NCI-H2029 treated with DMSO at 0.1 percent for 48 hours (cell line): Measurements from ENCODE around the gene INAVA.
"Not testable (repeated sequence)": the region's sequence is repeated elsewhere in the genome, so short reads cannot be mapped to it uniquely, and the experiment has no call there.

Experiments used
- DNase-seq: peaks from one replicate; lab custom pipeline; 2025; lab: John Stamatoyannopoulos, UW

INAVA gene

DNA sequence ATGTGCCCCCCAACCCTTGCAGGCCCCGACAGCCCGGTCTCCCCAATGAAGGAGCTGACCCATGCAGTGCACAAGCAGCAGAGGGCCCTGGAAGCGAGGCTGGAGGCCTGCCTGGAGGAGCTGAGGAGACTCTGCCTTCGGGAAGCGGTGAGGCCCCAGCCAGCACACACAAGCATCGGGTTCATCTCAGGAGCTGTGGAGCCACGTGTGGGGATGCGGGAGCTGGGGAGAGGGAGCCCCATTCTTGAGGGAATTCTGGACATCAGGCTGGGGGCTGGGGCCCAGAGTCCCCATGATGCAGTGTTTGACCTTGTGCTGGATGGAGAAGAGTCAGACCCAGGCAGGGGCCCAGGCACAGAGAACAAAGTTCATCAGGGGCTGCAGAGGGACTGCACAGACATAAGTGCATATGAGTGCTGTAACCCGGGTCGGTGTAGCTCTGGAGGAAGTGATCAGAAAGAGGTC, 4.8 kb downstream of the INAVA start:
- DNase-seq = no peak

DNA sequence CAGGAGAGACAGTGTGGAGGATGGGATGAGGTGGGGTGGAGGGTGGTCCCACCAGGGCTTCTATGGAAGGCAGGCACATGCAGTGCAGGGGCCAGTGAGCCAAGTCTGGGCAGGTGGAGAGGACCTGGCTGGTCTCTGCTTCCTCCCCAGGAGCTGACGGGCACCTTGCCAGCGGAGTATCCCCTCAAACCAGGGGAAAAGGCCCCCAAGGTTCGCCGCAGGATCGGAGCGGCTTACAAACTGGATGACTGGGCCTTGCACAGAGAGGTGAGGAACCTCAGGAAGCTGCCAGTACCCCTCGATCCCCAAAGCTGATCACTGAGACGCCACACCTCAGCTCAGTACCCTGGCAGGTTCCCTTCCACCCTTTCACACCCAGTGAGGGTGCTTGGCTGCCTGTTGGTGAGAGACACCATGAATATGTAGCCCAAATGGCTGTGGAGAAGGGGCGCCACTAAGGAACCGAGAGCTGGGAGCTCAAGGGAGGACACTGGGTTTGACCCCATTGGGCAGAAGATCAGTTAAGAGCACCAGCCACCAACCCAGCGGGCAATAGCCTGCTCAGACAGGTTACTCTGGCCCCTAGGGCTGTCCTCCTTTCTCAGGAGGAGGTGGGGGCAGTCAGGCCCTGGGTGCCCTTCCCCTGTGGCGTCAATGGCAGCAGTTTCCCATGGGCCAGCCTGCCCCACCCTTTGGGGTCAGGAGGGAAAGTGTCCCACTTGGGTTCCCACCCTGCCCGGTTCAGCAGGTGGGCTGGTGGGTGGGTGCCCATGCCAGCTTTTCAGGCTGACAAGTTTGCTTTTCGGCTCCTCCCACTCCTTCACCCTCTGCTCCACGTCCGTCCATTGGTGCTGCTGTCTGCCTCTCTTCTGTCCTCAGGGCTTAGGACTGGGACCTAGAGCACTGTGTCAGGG, 5.5 kb downstream of the INAVA start:
- DNase-seq = no peak

DNA sequence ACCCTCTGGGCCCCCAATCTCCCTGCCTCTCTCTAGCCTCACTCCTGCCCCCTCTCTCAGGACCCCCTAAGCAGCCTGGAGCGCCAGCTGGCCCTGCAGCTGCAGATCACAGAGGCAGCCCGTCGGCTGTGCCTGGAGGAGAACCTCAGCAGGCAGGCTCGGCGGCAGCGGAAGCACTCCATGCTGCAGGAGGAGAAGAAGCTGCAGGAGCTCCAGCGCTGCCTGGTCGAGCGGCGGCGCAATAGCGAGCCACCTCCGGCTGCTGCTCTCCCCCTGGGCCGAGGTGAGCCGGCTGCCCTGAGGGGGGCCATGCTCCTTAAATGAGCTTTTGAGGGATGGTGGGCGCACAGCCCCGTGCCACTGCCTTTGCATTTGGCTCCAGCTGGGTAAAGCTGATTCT, 6.2 kb downstream of the INAVA start:
- DNase-seq = no peak

DNA sequence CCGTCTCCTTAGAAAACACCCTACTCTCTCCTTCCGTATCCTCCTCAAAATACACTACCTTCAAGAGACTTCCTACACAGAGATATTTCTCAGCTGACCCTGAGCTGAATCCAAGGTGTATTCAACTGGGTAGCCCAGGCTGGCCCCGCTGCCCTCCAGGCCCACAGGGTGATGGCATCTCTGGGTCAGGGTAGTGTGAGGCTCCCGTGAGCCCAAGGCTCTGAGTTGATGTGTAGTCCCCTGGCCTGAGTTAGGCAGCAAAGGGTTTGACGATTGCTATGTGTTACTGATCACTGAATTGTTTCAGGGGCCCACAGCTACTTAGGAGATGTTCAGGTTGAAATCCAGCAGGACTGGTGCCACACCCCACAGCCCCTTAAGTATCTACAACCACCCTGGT, 6.7 kb downstream of the INAVA start:
- DNase-seq = no peak

DNA sequence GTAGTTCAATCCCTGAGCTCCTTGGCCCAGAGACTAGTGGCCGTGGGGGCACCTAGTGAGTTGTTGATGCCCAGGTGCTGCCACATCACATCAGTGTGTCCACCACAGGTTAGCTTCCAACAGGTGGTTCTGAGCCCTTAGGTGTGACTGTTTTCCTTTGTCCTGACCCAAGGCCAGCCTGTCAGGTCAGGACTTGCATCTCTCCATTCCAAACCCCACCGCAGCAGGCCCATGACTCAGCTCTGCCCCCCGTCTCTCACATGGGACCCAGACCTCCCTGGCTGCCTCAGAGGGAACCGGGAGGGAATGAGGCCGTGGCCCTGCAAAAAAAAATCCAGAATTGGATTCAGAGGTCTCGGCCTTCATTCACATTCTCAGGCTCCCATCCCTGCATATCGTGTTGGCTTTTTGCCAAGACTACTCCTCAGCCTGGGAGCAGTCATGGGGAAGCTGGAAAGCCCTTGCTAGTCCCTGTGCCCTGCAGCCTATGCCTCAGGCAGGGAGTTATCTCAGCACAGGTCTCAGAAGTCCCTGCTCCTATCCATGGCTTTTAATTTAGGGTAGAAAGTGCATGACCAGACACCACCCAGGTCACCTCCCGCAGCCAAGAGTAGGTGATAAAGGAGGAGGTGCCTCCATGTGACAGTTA, 7.2 kb downstream of the INAVA start:
- no peak for DNase-seq

DNA sequence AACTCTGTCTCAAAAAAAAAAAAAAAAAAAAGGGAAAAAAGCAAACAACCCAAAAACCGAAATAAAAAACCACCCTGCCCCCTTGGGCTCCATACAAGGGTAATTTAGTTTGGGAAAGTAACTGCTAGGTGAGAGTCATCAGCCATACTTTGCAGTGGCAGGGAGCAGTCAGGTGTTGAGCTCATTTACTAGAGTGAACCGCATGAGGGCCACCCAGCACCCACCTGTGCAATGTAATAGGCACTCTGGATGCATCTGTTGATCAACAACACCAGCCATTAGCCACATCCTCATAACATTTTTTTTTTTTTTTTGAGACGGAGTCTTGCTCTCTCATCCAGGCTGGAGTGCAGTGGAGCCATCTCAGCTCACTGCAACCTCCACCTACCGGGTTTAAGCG, 9.1 kb downstream of the INAVA start:
- DNase-seq = no peak

DNA sequence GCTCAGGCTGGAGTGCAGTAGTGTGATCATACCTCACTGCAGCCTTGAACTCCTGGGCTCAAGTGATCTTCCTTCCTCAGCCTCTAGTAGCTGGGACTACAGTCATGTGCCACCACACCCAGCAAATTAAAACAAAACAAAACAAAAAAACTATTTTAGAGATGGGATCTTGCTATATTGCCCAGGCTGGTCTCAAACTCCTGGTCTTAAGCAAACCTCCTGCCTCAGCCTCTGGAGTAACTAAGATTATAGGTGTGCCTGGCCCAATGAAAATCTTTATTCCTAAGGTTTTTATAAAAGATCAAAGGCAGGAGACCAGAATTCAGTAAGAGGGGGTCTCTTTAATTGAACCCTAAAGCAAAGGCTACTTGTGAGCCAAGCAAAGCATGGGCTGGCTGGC, 10.1 kb downstream of the INAVA start:
- DNase-seq = no peak

DNA sequence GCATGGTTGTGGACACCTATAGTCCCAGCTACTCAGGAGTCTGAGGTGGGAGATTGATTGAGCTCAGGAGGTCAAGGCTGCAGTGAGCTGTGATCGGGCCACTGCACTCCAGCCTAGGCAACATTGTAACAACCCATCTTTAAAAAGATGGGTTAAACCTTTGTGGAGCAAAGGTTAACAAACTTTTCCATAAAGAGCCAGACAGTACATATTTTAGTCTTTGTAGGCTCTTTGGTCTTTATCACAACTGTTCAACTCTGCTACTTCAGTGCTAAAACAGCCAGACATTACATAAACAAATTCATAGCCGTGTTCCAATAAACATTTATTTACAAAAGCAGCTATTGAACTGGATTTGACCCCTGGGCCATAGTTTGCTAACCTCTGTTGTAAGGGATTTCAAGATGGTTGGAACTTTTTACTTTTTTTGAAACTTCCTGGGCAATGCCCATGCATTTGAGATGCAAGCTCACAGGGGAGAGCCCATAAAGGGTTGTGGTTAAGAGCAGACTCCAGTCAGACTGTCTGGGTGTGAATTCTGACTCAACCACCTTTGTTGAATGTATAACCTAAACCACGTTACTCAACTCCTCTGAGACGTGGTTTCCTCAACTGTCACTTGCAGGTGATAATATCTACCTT, 10.8 kb downstream of the INAVA start:
- DNase-seq = no peak

DNA sequence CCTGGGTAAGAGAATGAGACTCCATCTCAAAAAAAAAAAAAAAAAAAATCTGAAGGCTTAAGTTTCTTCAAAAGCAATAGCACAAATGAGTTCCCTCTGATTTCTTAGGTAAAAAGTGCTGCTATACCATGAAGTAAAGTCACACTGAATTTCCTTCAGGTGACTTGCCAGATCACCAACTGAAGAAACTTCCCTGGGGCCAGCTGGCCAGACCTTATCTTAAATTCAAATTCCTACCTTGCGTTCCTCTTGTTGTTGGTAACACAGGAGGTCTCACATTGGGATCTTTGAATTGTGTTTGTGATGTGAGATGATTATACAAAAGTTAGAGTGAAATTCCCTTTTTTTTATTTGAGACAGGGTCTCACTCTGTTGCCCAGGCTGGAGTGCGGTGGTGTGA, 11.8 kb downstream of the INAVA start:
- no peak for DNase-seq

DNA sequence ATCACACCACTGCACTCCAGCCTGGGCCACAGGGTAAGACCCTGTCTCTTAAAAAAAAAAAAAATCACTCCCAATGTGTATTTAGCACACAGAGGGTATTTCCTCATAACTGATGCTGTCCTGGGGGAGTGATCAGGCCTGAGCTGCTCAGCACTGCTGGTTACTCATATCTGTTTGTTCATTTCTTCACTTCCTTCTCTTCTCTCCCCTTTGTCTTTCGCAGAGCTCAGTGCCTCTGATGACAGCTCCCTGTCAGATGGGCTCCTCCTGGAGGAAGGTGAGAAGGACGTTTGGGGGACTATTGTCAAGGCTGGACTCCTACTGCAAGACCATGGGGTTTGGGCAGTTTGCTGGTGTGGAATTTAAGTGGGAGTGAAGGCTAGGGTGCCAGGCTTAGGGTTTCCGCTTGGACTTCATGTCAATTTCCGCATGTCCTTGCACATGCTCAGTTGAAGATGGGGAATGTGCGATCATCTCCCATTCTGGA, 13.0 kb downstream of the INAVA start:
- no peak for DNase-seq

DNA sequence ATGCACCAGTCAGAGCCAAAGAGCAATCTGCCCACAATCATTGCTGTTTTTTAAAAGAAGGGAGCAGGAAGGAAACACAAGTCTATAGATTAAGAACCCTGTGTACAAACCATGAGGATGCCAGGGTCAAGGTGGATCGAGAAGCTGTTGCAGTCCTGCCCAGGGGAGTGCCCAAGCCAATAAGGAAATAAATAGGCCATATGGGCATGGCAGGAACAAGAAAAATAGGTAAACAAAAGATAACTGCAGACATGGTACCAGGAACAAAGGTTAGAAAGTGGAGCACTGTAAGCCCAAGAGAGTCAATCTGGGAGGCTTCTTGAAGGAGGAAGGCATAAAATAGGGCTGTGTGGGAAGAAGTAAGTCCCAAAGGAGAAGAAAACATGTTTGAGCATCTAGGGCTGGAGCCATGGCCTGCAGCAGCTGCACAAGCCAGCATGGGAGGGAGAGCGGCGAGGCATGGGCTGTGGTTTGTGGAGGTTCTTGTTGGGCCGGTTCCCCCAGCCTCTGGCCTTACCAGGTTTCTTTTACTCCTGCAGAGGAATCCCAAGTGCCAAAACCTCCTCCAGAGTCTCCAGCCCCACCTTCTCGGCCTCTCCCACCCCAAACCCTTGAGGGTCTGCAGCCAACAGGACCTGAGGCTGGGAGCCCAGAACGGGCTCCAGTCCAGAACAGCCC, 13.6 kb downstream of the INAVA start:
- DNase-seq = no peak

DNA sequence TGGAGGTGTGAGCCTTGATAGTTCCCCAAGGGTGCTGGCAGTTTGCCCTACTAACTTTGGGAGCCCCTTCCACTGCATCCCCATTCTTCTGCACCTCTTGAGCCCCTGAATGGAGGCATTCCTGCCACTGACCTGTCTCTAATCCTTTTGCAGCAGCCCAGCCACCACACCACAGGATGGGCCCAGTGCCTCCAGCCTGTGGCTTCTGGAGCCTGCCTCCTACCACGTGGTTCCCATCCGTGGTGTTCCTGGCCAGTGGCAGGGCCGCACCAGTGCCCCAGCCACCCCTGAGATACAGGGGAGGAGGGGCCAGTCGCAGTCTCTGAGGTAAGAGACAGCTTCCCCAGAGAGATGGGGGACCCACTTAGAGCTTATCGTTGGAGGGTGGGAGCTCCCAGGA, 14.4 kb downstream of the INAVA start:
- no peak for DNase-seq

DNA sequence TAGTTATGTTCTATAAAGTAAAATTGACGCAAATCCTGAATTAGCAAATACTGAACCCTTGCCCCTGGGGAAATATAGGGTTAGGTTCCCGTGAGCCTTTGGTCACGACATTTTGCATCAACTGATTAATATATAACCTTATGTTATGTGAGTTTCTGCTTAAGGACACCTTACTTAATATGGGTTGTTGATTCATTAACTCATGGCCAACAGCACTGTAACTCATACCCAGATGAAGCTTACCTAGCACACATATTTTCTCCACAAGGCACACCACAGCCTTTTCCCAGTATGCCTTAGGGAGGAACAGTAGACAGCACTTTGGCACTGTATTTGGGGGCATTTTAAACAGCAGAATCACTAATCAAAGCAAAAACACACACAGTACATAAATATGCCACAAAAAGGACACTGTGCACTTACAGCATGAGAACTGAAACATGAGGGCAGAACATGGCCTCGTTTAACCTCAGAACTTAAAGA, 15.1 kb downstream of the INAVA start:
- DNase-seq = no peak

DNA sequence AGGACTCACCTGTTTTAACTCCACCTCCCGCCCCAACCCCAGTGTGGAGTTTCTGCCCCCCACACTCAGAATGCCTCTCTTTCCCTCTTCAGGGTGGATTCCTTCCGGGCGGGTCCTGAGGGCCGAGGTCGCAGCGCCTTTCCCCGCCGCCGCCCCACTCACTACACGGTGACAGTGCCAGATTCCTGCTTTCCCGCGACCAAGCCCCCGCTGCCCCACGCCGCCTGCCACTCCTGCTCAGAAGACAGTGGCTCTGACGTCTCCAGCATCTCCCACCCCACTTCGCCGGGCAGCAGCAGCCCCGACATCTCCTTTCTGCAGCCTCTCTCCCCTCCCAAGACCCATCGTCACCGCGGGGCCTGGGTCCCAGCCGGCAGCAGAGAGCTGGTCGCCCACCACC, 16.7 kb downstream of the INAVA start:
- DNase-seq = no peak

DNA sequence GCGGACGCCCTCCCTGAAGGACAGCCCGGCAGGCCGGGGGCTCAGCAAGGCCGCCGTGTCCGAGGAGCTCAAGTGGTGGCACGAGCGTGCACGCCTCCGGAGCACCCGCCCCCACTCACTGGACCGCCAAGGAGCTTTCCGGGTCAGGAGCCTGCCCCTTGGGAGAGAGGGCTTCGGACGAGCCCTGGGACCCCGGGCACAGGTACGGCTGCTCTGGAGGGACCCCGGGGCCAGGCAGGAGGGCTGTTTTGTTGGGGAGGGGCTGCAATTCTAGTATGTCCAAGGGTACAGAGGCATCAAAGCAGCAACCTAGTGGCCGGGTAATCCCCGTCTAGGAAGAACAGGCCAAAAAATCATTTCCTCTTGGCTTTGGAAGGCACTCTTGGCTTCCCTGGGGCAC, 17.2 kb downstream of the INAVA start:
- DNase-seq = not testable (repeated sequence)

DNA sequence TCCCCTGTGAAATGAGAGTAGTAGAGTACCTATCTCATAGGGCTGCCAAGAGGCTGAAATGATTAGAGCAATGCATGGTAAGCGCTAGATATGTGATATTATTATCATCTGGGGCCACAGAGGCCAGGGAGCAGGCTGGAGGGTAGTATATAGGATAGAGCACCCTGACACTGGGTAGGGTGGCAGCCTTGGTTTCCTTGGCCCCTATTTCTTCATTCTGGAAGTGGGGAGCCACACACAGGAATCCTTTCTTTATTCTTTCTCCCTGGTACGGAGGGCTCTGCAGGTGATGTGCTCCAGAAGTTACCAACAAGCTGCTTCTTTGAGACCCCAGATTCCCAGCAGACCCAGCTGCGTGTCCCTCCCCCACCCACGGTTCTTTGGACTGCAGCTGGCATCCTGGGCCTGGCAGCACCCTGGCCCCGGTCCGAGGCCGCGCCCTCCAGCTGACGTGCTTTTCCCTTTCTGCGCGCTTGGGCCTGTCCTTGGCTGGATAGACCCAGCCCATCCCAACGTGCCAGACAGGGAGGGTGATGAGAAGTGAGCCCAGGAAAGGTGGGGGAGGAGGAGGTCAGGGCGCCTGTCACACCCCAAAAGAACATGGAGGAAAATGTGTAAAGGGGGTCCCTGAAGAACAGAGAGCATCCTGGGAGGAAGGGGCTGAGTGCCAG, 18.2 kb downstream of the INAVA start:
- DNase-seq = no peak

DNA sequence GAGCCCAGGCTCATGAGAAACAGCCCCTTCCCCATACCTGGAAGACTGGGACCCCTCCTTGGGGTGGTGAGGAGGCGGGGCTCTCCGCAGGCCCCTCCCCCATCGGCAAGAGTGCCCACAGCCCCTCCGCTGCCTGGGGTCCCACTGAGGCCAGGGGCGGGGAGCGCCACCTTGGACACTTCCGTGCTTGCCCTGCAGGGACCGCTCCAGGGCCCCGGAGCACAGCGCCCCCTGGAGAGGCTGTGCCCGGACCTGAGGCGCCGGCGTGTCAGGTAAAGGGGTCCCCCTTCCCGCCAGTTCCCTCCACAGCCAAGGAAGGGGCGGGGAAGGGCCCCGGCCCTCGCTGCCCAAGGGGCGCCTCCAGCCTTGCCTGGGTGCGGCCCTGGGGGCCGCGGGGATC, 21.5 kb downstream of the INAVA start:
- DNase-seq = no peak

DNA sequence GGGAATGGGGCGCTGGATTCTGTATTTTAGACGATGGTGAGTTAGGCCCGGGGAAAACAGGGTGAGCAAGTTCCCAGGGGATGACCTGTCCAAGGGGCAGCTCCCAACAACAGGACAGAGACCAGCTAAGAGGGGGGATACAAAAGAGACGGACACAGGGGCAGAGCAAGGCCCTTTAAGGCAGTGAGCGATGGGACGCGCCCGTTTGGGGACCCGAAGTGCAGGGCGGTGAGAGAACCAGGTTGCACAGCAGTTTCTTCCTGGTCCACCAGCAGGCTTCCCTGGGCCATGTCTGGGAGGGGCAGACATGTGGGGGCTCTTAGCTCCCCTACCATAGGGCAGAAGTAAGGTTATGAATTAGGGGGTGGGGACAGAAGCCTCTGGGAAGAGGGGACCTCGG, 22.0 kb downstream of the INAVA start:
- DNase-seq = no peak

DNA sequence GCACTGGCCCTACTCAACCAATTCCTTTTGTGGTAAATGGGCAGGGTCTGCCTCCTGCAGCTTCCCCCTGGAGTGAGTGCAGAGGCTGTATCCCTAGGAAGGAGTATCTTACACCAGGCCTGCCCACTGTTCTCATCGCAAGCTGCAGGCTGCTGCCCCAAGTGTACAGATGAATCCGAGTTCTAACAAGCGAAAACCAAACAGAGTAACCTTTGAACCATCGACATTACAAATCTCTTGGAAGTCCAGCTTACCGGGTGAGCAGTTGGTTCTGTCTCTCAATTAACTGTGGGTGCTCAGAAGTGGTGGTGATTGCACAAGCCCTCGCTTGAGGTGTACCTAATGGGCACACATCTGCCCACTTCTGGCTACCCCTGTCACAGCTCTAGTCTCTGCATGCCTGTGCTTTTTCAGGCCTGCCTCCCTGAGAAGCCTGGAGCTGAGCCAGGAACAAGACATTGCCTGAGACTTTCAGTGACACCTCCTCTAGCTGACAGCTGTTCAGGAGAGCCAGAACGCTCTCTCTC, 22.7 kb downstream of the INAVA start:
- peak; percentile 10 for DNase-seq

DNA sequence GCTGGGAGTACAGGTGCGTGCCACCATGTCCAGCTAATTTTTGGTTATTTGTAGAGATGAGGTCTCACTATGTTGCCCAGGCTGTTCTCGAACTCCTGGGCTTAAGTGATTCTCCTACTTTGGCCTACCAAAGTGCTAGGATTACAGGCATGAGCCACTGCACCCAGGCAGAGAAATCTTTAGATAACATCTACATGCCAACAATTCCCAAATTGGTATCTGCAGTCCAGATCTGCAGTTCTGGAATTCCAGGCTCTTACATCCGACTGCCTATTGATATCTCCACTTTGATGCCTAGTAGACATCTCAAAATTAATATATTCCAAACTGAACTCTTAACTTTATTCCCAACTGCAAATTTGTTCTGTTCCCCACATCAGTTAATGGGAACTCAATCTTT, 23.3 kb downstream of the INAVA start:
- DNase-seq = no peak

DNA sequence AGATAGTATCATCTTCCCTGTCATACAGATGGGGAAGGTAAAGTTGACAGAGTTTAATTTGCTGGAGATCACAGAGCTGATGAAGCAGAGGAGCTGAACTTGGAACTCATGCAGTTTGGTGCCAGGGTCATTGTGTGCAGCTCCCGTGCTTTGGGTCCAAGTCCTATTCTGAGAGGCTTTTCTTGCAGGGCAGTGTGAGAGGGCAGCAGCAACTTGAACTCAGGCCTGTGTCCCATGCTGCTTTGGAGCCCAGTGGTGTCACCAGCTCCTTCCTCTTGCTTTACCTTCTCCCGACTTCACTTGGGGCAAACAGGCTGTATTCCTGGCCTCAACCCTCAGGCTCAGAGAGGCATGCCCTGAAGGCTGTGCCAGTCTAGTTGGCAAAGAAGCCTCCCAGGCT, 24.7 kb downstream of the INAVA start:
- DNase-seq = no peak
